Stimulated activated memory B cell treated with anti-CD40 and anti-IgM and Interleukin-4, amounts not matched to agents 10 μg/mL and 1 μg/mL and 100 μg/mL, for 72 hours (primary cell): Measurements from ENCODE around the gene CMTM4.
"Not testable (repeated sequence)": the region's sequence is repeated elsewhere in the genome, so short reads cannot be mapped to it uniquely, and the experiment has no call there.

Experiments used
- ATAC-seq: fragments of 150-1000 bp; cut with Tn5 transposase; 2 replicates; pipeline ENCODE4 v1.10.0; 2021
- H3K27ac Mint-ChIP-seq: one replicate; pipeline ENCODE4 v1.8.0; 2022; ENCODE audit warnings: mild to moderate bottlenecking, mixed read lengths
- H3K27me3 Mint-ChIP-seq: one replicate; pipeline ENCODE4 v1.8.0; 2022; ENCODE audit warnings: mixed read lengths
- H3K36me3 Mint-ChIP-seq: one replicate; pipeline ENCODE4 v1.8.0; 2022; ENCODE audit warnings: mixed read lengths
- H3K4me1 Mint-ChIP-seq: one replicate; pipeline ENCODE4 v1.8.0; 2022; ENCODE audit warnings: mixed read lengths
- H3K4me3 Mint-ChIP-seq: one replicate; pipeline ENCODE4 v1.8.0; 2022; ENCODE audit warnings: mild to moderate bottlenecking, moderate library complexity, mixed read lengths
- H3K9me3 Mint-ChIP-seq: one replicate; pipeline ENCODE4 v1.8.0; 2022; ENCODE audit warnings: mixed read lengths

The CMTM4 gene

GRCh38 chr16:66569827-66570405, 126.6 kb downstream of the CMTM4 start:
- no peaks in the 10 kb centered on the region for H3K27me3 Mint-ChIP-seq
- H3K4me1 Mint-ChIP-seq = peaks cover 7% of the 10 kb centered on the region
- peaks cover 18% of the 10 kb centered on the region for H3K36me3 Mint-ChIP-seq
- no peak overlapping the region for H3K27ac Mint-ChIP-seq
- no peak for ATAC-seq
- no peaks in the 10 kb centered on the region for H3K9me3 Mint-ChIP-seq
- H3K4me3 Mint-ChIP-seq = no peak overlapping the region

- ATAC-seq = no peak
- no peaks in the 10 kb centered on the region for H3K27me3 Mint-ChIP-seq
- peaks cover 7% of the 10 kb centered on the region for H3K4me1 Mint-ChIP-seq
- peaks cover 18% of the 10 kb centered on the region for H3K36me3 Mint-ChIP-seq
- no peak overlapping the region for H3K4me3 Mint-ChIP-seq
- H3K27ac Mint-ChIP-seq = no peak overlapping the region
- H3K9me3 Mint-ChIP-seq = no peaks in the 10 kb centered on the region
Observed at GRCh38 chr16:66569131-66569530, 127.4 kb downstream of the CMTM4 start.

- Mint-ChIP-seq H3K36me3 (peaks cover 18% of the 10 kb centered on the region), H3K27me3 (no peaks in the 10 kb centered on the region), H3K4me3 (no peak overlapping the region), H3K4me1 (peaks cover 7% of the 10 kb centered on the region), H3K27ac (no peak overlapping the region), H3K9me3 (no peaks in the 10 kb centered on the region)
- ATAC-seq = no peak
Observed at GRCh38 chr16:66568355-66568754, 128.2 kb downstream of the CMTM4 start.

GRCh38 chr16:66567270-66567669, 129.3 kb downstream of the CMTM4 start:
- H3K27ac Mint-ChIP-seq = not testable (repeated sequence)

GRCh38 chr16:66566051-66566901, 130.3 kb downstream of the CMTM4 start, which contains the start of gene CMTM1:
Gene CMTM1 (plus strand): TSS chr16:66566439. CDS start chr16:66566514, 75 bp downstream.
- Mint-ChIP-seq H3K4me3 (no peak within 1 kb of the TSS), H3K36me3 (peaks cover 18% of the 10 kb centered on the region), H3K9me3 (no peaks in the 10 kb centered on the region), H3K4me1 (peaks cover 6% of the 10 kb centered on the region), H3K27ac (no peak within 1 kb of the TSS), H3K27me3 (no peaks in the 10 kb centered on the region)
- ATAC-seq = no peak

More at GRCh38 chr16:66567270-66567669, 129.3 kb downstream of the CMTM4 start:
- not testable (repeated sequence) for ATAC-seq, H3K9me3 Mint-ChIP-seq, H3K27me3 Mint-ChIP-seq, H3K4me1 Mint-ChIP-seq, H3K4me3 Mint-ChIP-seq
- peaks cover 18% of the 10 kb centered on the region for H3K36me3 Mint-ChIP-seq
